GM19035 (cell line): ENCODE data around the gene TESK1.
"Not testable (repeated sequence)": the region's sequence is repeated elsewhere in the genome, so short reads cannot be mapped to it uniquely, and the experiment has no call there.

Source experiments
- ATAC-seq: cut with Tn5 transposase; IDR thresholded peaks from one replicate; pipeline ENCODE4 v1.9.1; 2021; ENCODE audit not compliant: unreplicated experiment

Gene TESK1

DNA sequence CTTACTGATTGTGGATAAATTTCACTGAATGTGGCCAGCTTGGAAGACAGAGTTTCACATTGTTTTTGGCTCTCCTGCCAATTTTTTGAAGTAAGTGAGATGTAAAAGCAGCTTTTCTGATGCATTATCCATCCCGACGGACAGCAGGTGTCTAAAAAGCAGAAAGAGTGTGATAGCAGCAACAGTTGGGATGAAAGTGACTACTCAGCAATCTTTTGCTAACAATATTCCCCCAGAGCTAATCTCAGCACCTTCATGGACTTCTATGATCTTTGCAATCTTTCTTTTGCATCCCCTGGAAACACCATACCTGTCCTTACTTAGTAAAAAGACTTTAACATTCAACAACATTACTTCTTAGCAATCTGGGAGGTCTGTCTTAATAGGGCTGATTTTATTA, 7.8 kb downstream of the TESK1 start:
- ATAC-seq = no peak

DNA sequence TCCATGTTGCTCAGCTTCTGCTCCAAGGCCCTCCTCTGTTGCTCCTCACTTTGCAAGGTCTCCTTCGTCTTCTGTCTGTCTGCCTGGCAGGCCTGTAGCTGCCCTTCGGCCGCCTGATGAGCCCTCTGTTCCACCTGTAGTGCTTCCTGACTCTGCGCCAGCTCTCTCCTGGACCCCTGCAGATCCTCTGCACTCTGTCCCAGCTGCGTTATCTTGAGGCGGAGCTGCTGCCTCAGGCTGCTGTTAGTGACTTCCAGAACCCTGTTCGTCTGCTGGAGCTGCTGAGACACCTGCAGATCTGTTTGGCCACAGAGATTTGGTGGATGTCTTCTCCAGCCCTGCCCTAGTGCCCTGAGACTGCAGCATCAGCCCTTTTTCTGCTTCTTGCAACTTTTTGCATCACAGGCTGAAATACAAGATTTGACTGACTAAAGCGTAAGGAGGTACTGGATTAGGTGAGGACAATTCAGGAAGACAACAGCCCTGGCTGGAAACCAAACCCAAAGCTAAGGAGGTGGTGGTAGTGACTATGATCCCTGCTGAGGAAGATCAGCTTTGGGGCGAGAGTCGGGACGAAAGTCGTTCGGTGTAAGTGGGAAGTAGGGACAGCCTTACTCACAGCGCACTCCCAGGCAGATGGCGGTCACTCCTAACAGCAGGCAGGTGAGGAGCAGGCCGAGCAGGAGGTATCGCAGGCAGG, 11.1 kb downstream of the TESK1 start:
- ATAC-seq = no peak

DNA sequence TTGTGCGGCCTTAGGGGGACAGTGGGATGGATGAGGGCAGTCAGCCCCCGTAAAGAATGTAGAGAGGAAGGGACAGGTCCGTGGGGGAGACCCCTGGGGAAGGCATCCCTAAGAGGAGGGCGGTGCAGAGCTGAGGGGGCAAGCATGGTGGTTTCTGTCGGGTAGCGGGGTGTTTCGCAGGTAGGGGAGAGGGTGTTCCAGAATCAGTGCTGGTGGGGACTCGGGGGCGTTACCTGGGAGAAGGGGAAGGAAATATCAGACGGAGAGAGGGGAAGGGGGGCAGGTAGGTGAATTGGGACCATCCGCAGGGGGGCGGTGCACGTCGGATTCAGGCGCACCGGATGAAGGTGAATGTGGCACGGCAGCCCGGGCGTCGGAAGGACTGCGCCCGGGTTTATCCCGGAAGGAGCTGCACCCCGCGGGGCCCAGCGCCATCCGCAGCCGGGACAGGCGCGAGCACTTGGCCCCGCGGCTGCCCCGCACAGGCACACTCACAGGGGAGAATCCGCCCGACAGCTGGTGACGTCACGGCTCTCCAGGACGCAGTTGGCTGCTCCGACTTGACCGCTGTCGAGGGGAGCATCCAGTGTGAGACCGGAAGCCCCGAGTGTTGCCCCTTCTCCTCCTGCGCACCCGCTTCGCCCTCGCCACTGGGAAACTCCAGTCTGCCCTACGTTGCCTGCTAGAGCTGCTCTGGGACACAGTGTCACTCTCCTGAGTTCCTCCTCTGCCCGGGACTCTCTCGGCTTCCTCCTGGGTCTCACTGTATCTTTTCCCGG, 11.8 kb downstream of the TESK1 start:
- peak; percentile 46 for ATAC-seq

DNA sequence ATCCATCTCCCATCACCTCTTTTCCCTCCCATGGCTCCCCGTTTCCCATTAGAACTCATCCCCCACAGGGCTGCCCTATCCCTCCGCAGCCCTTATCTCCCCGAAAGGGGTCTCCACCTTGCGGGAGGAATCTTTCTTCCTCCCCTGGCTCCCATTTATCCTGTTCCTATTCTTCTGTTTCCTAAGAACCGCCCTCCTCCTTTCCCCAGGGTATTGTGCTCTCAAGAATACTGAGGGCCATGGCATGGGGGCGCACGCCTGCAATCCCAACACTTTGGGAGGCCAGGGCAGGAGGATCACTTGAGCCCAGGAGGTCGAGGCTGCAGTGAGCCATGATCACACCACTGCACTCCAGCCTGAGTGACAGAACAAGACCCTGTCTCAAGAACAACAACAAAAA, 12.5 kb downstream of the TESK1 start:
- no peak for ATAC-seq

DNA sequence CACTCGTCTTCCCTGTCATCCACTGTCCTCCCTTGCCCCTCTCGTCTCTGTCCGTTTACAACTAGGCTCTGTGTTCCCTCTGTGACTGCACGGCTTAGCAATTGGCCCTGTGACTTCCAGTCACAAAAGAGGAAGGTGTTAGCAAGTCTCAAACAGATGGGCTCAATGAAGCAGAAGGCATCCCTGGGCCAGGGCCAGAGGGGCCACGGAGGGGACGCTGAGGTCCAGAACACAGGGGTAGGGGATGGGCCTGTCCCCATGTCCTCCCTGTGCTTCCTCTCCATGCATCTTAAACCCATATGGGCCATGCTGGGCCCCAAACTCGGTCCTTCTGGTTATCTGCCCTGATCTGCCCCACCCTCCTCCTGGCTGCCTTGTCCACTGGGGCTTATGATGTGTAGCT, 13.3 kb downstream of the TESK1 start, which contains the start of gene CD72:
Gene CD72, minus strand, starts transcription at position 89 of the 403 bp plus-strand sequence. CDS start 110 bp downstream, outside the sequence.
- no peak for ATAC-seq

DNA sequence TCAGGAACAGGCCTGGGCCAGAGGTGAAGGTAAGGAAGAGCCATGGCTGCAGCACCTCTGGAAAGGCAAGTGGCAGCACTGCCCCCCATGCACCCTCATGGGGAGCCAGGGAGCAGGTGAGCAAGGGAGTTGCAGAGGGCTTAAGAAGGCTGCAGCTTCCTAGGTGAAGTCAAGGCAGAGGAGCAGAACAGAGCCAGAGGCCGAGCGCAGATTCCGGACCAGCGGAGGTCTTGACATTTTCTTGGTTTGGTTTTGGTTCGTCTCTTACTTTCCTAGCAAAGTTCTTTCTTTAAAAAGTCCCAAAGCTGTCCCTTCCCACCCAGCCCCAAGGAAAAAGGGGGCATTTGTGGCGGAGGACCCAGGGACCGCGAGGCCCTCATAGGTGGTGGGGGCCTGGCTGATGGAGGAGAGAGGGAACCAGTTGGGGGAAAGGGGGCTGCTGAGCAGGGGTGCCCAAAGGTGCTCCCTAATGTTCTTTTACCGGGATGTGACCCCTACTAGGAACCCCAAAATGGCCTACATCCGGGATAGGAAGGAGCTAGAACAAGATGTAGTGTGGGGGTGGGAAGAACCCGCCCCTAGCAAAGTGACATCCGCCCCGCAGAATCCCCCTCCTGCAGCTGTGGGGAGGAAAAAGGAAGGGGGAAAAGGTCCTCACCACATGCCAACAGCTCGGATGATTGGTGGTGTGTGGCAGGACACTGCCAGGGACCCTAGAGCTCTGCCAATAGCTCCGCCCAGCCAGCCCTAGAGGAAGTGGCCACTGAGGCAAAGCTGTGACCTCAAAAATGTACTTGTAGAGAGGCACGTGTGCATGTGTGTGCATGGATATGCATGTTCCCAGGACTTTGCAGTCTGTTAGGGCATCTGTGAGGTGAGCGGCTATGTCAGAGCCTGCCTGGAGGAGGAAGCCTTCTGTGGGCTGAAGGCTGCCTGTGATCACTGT, 14.1 kb downstream of the TESK1 start:
- peak; percentile 42 for ATAC-seq

DNA sequence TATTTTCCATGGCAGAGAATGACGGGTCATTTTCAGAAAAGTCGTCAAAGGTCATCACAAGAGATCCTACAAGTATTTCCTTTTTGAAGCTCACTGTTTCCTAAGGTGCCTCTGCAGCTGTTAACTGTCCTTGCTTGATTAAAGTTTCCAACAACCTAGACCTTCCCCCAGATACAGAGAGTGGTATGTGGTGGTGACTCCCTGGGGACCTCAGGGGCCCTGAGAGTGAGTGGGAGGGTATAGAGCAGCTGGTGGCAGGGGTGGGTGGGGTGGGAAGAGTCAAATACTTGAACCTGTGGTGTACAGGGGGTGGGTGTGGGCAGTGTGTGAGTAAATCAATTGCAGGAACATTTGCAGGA, 14.7 kb downstream of the TESK1 start:
- ATAC-seq = peak; percentile 51

DNA sequence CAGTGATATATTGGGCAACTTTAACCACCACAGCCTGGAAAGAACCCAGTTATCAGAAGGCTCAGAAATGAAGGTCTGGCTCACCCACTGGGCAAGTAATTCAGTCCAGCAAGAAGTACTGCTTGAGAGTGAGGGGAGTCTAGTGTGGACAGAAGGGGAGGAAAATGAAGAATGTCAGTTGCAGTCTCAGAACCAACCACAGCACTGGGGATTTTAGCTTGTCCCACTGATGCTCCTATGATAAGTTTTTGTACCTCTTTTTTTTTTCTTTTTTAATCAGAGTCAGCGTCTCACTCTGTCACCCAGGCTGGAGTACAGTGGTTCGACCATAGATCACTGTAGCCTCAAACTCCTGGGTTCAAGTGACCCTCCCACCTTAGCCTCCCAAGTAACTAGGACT, 22.5 kb downstream of the TESK1 start:
- ATAC-seq = no peak

DNA sequence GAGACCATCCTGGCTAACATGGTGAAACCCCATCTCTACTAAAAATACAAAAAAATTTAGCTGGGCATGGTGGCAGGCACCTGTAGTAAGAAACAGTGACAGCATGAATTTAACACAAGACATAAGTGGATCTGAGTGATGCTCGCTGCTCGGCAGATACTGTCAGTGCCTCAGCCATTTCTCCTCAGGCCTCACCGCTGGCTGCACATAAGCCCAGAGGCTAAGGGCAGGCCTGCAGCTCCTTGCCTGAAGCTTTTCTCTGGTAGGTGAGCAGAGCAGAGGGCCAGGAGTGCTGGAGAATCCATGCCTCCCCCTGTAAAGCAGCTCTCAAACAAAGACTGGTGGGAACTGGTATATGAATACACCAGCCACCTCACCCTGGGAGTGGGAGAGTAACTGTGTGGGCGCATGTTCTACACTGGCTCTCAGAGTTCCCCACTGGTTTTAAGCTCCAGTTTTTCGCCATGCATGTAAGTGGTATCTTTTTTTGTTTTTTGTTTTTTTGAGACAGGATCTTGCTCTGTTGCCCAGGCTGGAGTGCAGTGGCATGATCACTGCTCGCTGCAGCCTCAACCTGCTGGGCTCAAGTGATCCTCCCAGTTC, 23.4 kb downstream of the TESK1 start:
- no peak for ATAC-seq

DNA sequence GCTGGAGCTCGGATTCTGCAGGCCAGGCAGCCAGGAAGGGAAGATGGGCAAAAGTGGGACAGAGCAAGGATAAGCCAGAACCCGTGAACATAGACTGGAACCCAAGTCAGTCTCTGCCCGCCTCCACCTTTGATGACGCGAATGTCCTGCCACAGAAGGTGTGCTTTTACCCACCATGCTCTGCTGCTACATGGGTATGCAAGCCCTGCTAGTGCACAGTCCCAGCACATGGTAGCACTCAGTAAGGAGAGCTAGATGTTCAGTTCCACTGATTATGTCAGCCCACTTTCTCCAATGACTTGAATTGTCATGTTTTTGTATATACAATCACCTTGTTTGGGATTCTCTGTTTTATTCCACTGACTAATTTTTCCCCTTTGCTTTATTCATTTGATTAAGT, 24.5 kb downstream of the TESK1 start:
- ATAC-seq = no peak

DNA sequence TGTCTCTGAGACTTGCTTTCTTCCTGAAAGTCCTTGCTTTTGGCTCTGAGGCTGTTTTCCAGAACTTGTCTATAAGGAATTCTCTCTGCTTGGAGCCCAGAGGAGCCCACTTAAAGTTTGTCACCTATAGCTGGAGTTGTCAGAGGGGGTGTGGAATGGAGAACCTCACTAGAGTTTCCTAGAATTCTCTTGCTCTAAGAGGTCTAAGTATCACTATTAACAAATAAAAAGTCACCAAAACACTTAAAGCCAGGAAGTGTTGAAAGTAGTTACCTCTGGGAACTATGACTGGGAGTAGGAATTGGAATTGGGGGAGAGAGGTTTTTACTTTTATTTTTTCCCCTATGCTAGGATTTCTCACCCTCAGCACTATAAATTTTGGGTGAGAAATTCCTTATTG, 30.7 kb downstream of the TESK1 start:
- no peak for ATAC-seq

DNA sequence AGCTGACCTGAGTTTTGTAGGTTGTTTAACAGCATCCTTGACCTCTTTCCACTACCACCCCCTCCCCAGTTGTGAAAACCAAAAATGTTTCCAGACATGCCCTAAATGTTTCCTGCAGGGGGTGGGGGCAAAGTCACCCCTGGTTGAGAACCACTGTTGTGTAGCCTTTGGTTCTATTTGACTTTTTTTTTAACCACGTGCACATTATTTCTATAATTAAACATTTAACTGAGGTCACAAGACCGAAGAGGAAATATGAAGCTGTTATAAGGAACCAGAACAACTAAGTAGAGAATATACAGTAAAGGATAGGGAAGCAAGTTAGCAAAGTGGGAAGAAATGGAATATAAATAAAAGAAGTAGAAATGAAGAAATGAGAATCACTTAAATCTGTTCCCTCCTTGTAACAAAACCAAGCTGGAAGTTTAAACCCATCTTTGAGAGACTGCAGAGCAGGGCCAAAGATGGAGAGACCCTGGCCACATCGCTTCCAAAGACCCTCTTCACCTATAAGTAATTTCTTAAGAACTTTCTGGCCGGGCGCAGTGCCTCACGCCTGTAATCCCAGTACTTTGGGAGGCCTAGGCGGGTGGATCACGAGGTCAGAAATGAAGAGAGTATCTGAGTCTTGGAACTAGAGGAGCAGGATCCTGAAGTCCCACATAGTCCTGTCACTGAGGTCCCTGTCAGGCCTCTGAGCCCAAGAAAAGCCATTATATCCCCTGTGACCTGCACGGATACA, 31.2 kb downstream of the TESK1 start:
- no peak for ATAC-seq

DNA sequence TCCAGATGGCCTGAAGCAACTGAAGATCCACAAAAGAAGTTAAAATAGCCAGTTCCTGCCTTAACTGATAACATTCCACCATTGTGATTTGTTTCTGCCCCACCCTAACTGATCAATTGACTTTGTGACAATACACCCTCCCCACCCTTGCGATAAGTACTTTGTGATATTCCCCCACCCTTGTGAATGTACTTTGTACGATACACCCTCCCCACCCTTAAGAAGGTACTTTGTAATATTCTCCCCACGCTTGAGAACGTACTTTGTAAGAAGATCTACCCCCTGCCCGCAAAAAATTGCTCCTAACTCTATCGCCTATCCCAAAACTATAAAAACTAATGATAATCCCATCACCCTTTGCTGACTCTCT, 31.8 kb downstream of the TESK1 start:
- not testable (repeated sequence) for ATAC-seq

DNA sequence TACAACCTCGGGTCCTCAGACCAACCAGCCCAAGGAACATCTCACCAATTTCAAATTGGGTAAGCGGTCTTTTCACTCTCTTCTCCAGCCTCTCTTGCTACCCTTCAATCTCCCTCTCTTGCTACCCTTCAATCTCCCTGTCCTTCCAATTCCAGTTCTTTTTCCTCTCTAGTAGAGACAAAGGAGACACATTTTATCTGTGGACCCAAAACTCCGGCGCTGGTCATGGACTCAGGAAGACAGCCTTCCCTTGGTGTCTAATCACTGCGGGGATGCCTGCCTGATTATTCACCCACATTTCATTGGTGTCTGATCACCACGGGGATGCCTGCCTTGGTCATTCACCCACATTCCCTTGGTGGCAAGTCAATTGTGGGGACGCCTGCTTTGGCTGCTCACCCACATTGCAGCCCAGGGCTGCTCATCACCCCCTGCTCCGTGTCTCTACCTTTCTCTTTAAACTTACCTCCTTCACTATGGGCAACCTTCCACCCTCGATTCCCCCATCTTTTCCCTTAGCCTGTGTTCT, 32.4 kb downstream of the TESK1 start:
- ATAC-seq = not testable (repeated sequence)

DNA sequence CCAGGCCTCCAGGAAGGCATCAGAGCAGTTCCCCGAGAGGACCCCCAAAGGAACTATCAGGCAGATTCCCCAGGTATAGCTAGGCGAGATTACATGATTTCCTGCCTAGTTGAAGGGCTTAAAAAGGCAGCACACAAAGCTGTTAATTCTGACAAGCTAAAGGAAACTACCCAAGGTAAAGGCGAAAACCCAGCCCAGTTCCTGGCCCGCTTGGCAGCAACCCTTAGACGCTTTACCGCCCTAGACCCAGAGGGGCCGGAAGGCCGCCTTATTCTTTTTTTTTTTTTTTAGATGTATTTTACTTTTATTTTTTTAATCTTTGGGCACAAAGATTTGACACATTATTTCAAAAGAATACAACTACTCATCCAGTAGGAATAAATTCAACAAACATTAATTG, 33.7 kb downstream of the TESK1 start:
- not testable (repeated sequence) for ATAC-seq

DNA sequence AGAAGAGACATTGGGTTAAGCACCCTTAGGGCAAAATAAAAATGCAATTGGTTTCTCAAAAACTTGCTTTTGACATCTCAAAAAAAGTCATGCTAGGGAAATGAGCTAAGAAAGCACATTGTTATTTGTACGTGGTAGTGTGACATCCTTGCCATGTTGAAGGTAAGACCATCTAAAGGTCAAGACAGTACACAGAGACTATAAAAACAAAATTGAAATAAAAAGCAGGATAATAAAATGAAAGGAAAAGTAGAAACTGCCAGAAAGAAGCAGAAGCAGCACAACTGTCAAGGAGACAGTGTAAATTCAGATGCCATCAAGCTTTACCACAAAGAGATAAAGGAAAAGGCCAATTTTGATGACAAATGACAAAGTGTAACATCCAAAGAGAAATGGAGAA, 34.2 kb downstream of the TESK1 start:
- ATAC-seq = not testable (repeated sequence)

DNA sequence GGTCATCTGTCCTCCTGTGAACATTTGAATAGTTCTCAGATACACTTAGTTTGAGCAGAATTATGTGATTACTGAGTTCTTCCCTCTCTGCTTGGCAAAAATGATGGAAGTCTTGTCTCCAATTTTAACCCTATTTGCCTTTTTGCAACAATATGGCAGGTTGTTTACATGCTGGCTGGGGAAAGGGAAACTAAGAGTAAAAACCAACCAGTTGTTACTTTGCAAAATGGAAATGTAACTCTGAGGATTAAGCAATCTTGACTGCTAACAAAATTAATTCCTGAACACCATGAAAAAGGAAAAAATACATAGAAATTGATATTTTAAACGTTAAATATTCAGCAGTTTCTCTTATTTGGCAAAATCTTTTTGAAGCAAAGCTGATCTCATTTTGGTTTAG, 34.6 kb downstream of the TESK1 start:
- no peak for ATAC-seq

DNA sequence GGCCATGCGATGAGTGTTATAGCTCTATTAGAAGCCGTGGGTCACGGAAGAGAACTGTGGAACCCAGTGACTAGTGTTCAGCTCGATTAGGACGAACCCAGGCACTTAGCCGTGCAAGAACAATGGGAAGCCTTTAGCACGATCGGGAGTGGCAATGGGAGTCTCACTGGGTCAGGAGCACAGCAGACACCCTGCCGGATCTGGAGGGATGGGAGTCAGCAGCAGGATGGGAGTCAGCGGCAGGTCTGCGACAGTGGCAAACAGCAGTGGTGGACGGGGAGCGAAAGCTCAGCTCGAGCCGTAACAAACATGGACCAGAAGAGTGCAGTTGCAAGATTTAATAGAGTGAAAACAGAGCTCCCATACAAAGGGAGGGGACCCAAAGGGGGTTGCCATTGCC, 35.4 kb downstream of the TESK1 start:
- ATAC-seq = not testable (repeated sequence)

DNA sequence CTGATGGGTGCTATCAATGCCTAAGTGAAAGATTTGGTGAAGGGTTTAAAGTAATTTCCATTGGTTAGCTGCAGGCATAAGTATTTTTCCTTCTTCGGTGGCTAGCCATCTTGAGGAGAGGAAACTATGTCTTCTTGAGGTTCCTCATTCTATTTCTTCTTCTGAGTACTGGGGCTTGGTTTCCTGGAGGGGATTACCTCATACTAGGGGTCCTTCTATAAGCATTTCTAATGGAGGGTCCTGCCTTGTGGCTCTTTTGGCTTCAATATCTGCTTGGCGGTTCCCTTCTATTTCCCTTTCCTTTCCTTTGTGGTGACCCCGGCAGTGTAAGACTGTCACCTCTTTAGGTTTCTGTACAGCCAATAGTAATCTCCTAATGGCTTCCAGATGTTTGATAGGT, 36.4 kb downstream of the TESK1 start:
- not testable (repeated sequence) for ATAC-seq

DNA sequence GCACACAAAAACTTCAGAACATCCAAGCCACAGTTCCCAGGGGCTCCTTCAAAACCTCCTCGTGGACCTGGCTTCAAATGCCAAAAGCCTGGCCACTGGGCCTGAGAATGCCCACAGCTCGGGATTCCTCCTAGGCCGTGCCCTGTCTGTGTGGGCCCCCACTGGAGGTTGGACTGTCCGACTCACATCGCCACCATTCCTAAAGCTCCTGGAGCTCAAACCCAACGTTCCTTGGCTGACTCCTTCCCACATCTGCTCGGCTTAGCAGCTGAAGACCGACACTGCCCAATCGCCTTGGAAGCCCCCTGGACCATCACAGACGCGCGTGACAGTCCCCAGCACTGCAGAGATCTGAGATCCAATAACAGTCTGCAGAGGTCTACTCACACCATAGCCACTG, 38.0 kb downstream of the TESK1 start:
- no peak for ATAC-seq
